Lung (tissue), 12 donors: ENCODE measurements around the gene RNASE12. TPM values are rescaled to one million over a fixed set of nuclear protein-coding genes. Genes with fewer than 3 reads are reported as not detected.

Experiments used
- ATAC-seq: fragments of 200-7000 bp; cut with Tn5 transposase; one replicate; pipeline ENCODE4 v1.9.1; 2020; ENCODE audit warnings: moderate number of reproducible peaks; ENCODE audit not compliant: insufficient read depth, low FRiP score
- DNase-seq, 3 donors: peaks; one replicate each; pipeline ENCODE4 v3.0.0-alpha.2; 2013 to 2017
- H3K27ac ChIP-seq, 2 donors: one replicate each; pipeline ENCODE4 v1.5.1; 2013; ENCODE audit warnings: mild to moderate bottlenecking in 2 of 2, moderate library complexity in 2 of 2, control low read depth in 1 of 2, inconsistent platforms in 1 of 2, low read depth in 1 of 2, low read length in 1 of 2
- H3K27me3 ChIP-seq, 3 donors: one replicate each; pipeline ENCODE4 v1.5.1; 2013; ENCODE audit warnings: low read length in 2 of 3; ENCODE audit not compliant: control insufficient read depth in 3 of 3, insufficient read depth in 3 of 3
- H3K36me3 ChIP-seq, 4 donors: one replicate each; pipeline ENCODE4 v1.5.1; 2013; ENCODE audit warnings: low read length in 4 of 4, mild to moderate bottlenecking in 1 of 4, moderate library complexity in 1 of 4; ENCODE audit not compliant: control insufficient read depth in 4 of 4, insufficient read depth in 4 of 4
- H3K4me1 ChIP-seq, 5 donors: one replicate each; pipeline ENCODE4 v1.5.1; 2013; ENCODE audit warnings: low read length in 5 of 5, mild to moderate bottlenecking in 2 of 5, moderate library complexity in 1 of 5; ENCODE audit not compliant: control insufficient read depth in 5 of 5, insufficient read depth in 5 of 5
- H3K4me3 ChIP-seq: one replicate; pipeline ENCODE4 v1.5.1; 2013; ENCODE audit warnings: mild to moderate bottlenecking, control low read depth, moderate library complexity
- H3K9ac ChIP-seq, 2 donors: one replicate each; pipeline ENCODE4 v1.5.1; 2013; ENCODE audit warnings: low read length in 2 of 2, control low read depth in 1 of 2; ENCODE audit not compliant: insufficient read depth in 1 of 2
- H3K9me3 ChIP-seq, 4 donors: one replicate each; pipeline ENCODE4 v1.5.1; 2013; ENCODE audit warnings: low read length in 3 of 4, mild to moderate bottlenecking in 1 of 4, moderate library complexity in 1 of 4; ENCODE audit not compliant: control insufficient read depth in 4 of 4, insufficient read depth in 3 of 4
- CTCF ChIP-seq: IDR thresholded peaks from 2 replicates; pipeline ENCODE4 v1.5.1; 2012; ENCODE audit warnings: mild to moderate bottlenecking; ENCODE audit errors: control extremely low read depth, extremely low read depth
- WGBS, 2 donors: extraction: QIAGEN DNeasy Blood & Tissue Kit; methylation state at CpG; one replicate each; pipeline ENCODE4 v1.1.7; 2013; 5-methylcytosine and 5-hydroxymethylcytosine counted together
- polyA plus RNA-seq, 2 donors: library from polyadenylated mRNA; stranded (reverse); fragments of 200-250 nt; gene quantifications; one replicate each; pipeline ENCODE4 v1.2.1, GENCODE V29; 2013
- total RNA-seq, 2 donors: library from RNA; depleted of rRNA in 1 of 2; stranded (reverse); fragments of >200 nt in 1 of 2; gene quantifications; one replicate each; pipeline ENCODE4 v1.2.1, GENCODE V29; 2014 to 2021
- donor health status: control.
- donor health status: control.
- donor health status: Bipolar disorder and iron deficiency.
- donor health status: healthy.
- donor health status: DM: yes; HTN: yes; CAD: no.

Gene RNASE12
- total and polyA plus RNA-seq, 4 donors = not detected

GRCh38 chr14:20556500-20557211, 34.5 kb downstream of the RNASE12 start:
- 38 to 43% methylated on average over 11 of the region's 11 CpGs for WGBS, 2 donors
- ATAC-seq (no peak), DNase-seq (peak in 1 of 3 donors; percentile 1)
- Histone ChIP-seq H3K27me3 (no peaks in the 10 kb centered on the region), H3K4me1 (peaks cover 0 to 2% (median 0%) of the 10 kb centered on the region in 5 donors), H3K36me3 (no peaks in the 10 kb centered on the region), H3K9me3 (no peaks in the 10 kb centered on the region), H3K9ac (no peak overlapping the region), H3K4me3 (no peak overlapping the region), H3K27ac (no peak overlapping the region)
- TF ChIP-seq CTCF = no peak

- TF ChIP-seq CTCF = no peak
- no peaks in the 10 kb centered on the region for H3K9me3 ChIP-seq
- H3K4me3 ChIP-seq = no peak overlapping the region
- H3K9ac ChIP-seq = no peak overlapping the region
- H3K27me3 ChIP-seq = no peaks in the 10 kb centered on the region
- ATAC-seq (no peak), DNase-seq (no peak)
- H3K36me3 ChIP-seq = no peaks in the 10 kb centered on the region
- 33 to 78% methylated on average over 3 of the region's 3 CpGs for WGBS, 2 donors
- no peak overlapping the region for H3K27ac ChIP-seq
- H3K4me1 ChIP-seq = peaks cover 0 to 2% (median 0%) of the 10 kb centered on the region in 5 donors
Observed at GRCh38 chr14:20555845-20556244, 35.3 kb downstream of the RNASE12 start.

GRCh38 chr14:20553024-20553423, 38.2 kb downstream of the RNASE12 start:
- H3K27ac ChIP-seq = no peak overlapping the region
- H3K27me3 ChIP-seq = no peaks in the 10 kb centered on the region
- ATAC-seq (no peak), DNase-seq (no peak)
- no peaks in the 10 kb centered on the region for H3K4me1 ChIP-seq
- no peak overlapping the region for H3K4me3 ChIP-seq
- H3K9me3 ChIP-seq = no peaks in the 10 kb centered on the region
- H3K36me3 ChIP-seq = no peaks in the 10 kb centered on the region
- TF ChIP-seq CTCF = no peak
- no peak overlapping the region for H3K9ac ChIP-seq

- 94 to 97% methylated on average over 3 of the region's 3 CpGs for WGBS, 2 donors
- no peak for DNase-seq
- no peak overlapping the region for H3K27ac ChIP-seq
- H3K9me3 ChIP-seq = no peaks in the 10 kb centered on the region
- H3K4me1 ChIP-seq = no peaks in the 10 kb centered on the region
- no peak overlapping the region for H3K9ac ChIP-seq
- no peak for ATAC-seq
- H3K4me3 ChIP-seq = no peak overlapping the region
- no peaks in the 10 kb centered on the region for H3K27me3 ChIP-seq
- H3K36me3 ChIP-seq = no peaks in the 10 kb centered on the region
- TF ChIP-seq CTCF = no peak
Observed at GRCh38 chr14:20551606-20552005, 39.6 kb downstream of the RNASE12 start.
